SU-DHL-6 (cell line): ENCODE data around the gene NFIA.

Experiments
- H2AFZ ChIP-seq: fragments of 200-600 bp; sonication (generic); 2 replicates; pipeline ENCODE4 v1.6.1; 2014; ENCODE audit warnings: low read depth, mild to moderate bottlenecking, moderate library complexity, mixed read lengths, antibody characterized with exemption, low read length; ENCODE audit not compliant: severe bottlenecking
- H3F3A ChIP-seq: fragments of 200-600 bp; shearing (Covaris generic); 2 replicates; pipeline ENCODE4 v1.6.0; 2016; ENCODE audit warnings: antibody characterized with exemption, mild to moderate bottlenecking; ENCODE audit not compliant: insufficient read depth
- H3K27ac ChIP-seq: fragments of 200-600 bp; sonication (generic); 2 replicates; pipeline ENCODE4 v1.5.1; 2016; ENCODE audit warnings: low read depth, mild to moderate bottlenecking, low read length, moderate library complexity, mixed read lengths
- H3K27me3 ChIP-seq: fragments of 200-600 bp; sonication (generic), shearing (Covaris generic); 2 replicates; pipeline ENCODE4 v1.6.0; 2014; ENCODE audit warnings: mild to moderate bottlenecking, low read length
- H3K36me3 ChIP-seq: fragments of 200-600 bp; sonication (generic); 2 replicates; pipeline ENCODE4 v1.6.1; 2014; ENCODE audit warnings: mild to moderate bottlenecking, low read length, mixed read lengths
- H3K4me2 ChIP-seq: fragments of 300-600, 200-600 bp; shearing (Covaris generic), sonication (generic); 2 replicates; pipeline ENCODE4 v1.6.0; 2014; ENCODE audit warnings: low read length, low read depth, mild to moderate bottlenecking; ENCODE audit not compliant: poor library complexity, severe bottlenecking
- H3K4me3 ChIP-seq: fragments of 200-600 bp; sonication (generic); 2 replicates; pipeline ENCODE4 v1.5.1; 2014; ENCODE audit warnings: antibody characterized with exemption, low read length, mild to moderate bottlenecking, mixed read lengths; ENCODE audit not compliant: insufficient read depth, poor library complexity, severe bottlenecking
- H3K79me2 ChIP-seq: fragments of 200-600 bp; sonication (generic); 2 replicates; pipeline ENCODE4 v1.6.1; 2014; ENCODE audit warnings: mild to moderate bottlenecking, low read length, moderate library complexity; ENCODE audit not compliant: insufficient read depth
- H3K9ac ChIP-seq: fragments of 200-600 bp; sonication (generic); 2 replicates; pipeline ENCODE4 v1.7.0; 2014; ENCODE audit warnings: mild to moderate bottlenecking, low read length
- H3K9me2 ChIP-seq: fragments of 200-600 bp; sonication (generic); replicated peaks from 2 replicates; pipeline ENCODE4 v1.6.1; 2014; ENCODE audit warnings: low read length; ENCODE audit not compliant: insufficient read depth
- H3K9me3 ChIP-seq: fragments of 200-600 bp; sonication (generic); 2 replicates; pipeline ENCODE4 v1.6.1; 2014; ENCODE audit warnings: low read length, mixed read lengths; ENCODE audit not compliant: insufficient read depth
- H4K20me1 ChIP-seq: fragments of 200-600 bp; sonication (generic); 2 replicates; pipeline ENCODE4 v1.6.1; 2014; ENCODE audit warnings: low read depth, mild to moderate bottlenecking, antibody characterized with exemption, low read length, moderate library complexity, mixed read lengths
- EZH2phosphoT487 ChIP-seq: fragments of 200-600 bp; sonication (generic), shearing (Covaris generic); conservative IDR thresholded peaks from 2 replicates; pipeline ENCODE4 v1.6.1; 2018; ENCODE audit warnings: mild to moderate bottlenecking, antibody characterized with exemption, low read length, moderate library complexity, mixed read lengths
- TF ChIP-seq, protein P1 (sequence below): fragments of 200-600 bp; sonication (generic); IDR thresholded peaks from one replicate; pipeline ENCODE4 v1.5.1; 2017; ENCODE audit warnings: antibody characterized with exemption, mild to moderate bottlenecking, low read length, moderate library complexity; ENCODE audit not compliant: insufficient read depth, poor library complexity, severe bottlenecking

NFIA gene

DNA sequence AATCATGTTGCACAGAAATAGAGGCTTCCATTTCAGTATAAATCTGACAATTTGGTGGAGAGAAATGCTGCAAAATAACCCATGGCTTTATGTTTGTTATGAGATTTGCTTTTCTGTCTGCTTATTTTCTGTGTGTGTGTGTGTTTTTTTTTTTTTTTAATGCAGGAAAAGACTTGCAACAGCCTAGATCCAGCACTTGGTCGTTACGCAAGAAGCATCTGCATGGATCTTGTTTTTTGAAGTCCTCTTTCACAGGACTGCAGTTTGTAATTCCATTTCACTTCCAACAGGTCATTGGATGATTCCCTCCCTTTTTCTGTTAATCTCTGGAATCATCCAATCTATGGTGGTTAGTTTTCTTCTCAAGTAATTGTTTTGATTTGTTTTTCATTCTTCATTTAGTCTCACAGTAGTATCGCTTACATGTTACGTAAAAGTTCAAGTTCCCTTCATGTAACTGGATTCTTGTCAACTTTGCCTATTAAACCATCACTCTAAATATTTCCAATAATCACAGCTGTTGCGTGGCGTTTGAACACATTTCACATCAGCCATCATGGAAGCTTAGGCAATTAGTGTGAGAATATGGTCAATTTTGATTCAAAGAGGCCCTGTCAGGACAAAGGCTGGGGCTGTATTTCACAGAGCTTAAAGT lies 312.9 kb downstream of the NFIA start:
- H3K36me3 ChIP-seq: no peaks in the 10 kb centered on the region
- H3K27ac ChIP-seq: no peak overlapping the region
- H3F3A ChIP-seq: no peaks in the 10 kb centered on the region
- H3K4me3 ChIP-seq: no peak overlapping the region
- H3K9ac ChIP-seq: no peak overlapping the region
- no peaks in the 10 kb centered on the region for H4K20me1 ChIP-seq
- no peak overlapping the region for H3K4me2 ChIP-seq
- H3K79me2 ChIP-seq: no peaks in the 10 kb centered on the region
- TF ChIP-seq, protein P1, sequence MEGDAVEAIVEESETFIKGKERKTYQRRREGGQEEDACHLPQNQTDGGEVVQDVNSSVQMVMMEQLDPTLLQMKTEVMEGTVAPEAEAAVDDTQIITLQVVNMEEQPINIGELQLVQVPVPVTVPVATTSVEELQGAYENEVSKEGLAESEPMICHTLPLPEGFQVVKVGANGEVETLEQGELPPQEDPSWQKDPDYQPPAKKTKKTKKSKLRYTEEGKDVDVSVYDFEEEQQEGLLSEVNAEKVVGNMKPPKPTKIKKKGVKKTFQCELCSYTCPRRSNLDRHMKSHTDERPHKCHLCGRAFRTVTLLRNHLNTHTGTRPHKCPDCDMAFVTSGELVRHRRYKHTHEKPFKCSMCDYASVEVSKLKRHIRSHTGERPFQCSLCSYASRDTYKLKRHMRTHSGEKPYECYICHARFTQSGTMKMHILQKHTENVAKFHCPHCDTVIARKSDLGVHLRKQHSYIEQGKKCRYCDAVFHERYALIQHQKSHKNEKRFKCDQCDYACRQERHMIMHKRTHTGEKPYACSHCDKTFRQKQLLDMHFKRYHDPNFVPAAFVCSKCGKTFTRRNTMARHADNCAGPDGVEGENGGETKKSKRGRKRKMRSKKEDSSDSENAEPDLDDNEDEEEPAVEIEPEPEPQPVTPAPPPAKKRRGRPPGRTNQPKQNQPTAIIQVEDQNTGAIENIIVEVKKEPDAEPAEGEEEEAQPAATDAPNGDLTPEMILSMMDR: no peak
- no peak for TF ChIP-seq EZH2phosphoT487
- H3K27me3 ChIP-seq: no peaks in the 10 kb centered on the region
- no peaks in the 10 kb centered on the region for H3K9me3 ChIP-seq
- H2AFZ ChIP-seq: no peak overlapping the region
- no peaks in the 10 kb centered on the region for H3K9me2 ChIP-seq

DNA sequence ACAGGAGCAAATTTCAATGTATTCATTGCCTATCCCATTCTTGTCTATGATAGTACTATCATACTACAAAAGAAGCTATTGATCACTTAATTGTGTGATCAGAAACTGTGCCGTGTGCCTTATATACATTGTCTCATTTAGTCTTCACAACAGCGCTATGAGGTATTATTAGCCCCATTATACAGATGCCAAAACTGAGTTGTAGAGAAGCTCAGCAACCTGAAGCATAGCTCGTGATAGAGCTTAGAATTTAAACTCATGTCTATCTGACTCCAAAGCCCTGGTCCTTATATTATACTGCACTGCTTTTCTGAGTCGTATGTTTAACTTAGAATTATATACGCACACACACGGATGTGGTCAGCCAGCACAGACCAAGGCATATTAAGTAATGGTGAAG lies 315.1 kb downstream of the NFIA start:
- H3K79me2 ChIP-seq: no peaks in the 10 kb centered on the region
- H3F3A ChIP-seq: no peaks in the 10 kb centered on the region
- H3K36me3 ChIP-seq: no peaks in the 10 kb centered on the region
- H3K9me3 ChIP-seq: no peaks in the 10 kb centered on the region
- H3K27ac ChIP-seq: no peak overlapping the region
- H3K27me3 ChIP-seq: no peaks in the 10 kb centered on the region
- H2AFZ ChIP-seq: no peak overlapping the region
- no peak overlapping the region for H3K9ac ChIP-seq
- no peaks in the 10 kb centered on the region for H4K20me1 ChIP-seq
- no peak overlapping the region for H3K4me2 ChIP-seq
- TF ChIP-seq EZH2phosphoT487: no peak
- TF ChIP-seq, protein P1: no peak
- H3K9me2 ChIP-seq: no peaks in the 10 kb centered on the region
- H3K4me3 ChIP-seq: no peak overlapping the region

DNA sequence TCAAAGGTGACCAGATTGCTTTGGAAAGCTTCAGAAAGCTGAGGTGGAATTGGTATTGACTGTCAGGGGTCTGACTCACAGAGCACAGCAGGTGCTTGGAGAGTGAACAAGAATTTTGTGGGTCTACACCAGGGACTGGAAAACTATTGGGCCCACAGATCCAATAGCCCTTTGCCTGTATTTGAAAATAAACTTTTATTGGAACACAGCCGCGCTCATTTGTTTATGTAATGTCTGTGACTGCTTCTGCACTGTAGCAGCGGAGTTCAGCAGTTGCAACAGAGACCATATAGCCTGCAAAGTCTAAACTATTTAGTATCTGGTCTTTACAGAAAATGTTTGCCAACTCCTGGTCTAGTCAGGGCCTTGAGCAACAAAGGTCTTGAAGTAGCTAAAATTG lies 315.6 kb downstream of the NFIA start:
- Histone ChIP-seq H3F3A (no peaks in the 10 kb centered on the region), H3K9ac (no peak overlapping the region), H3K36me3 (no peaks in the 10 kb centered on the region)

More for the DNA sequence above, 315.6 kb downstream of the NFIA start:
- H2AFZ ChIP-seq: no peak overlapping the region
- no peak overlapping the region for H3K4me3 ChIP-seq
- H3K9me3 ChIP-seq: no peaks in the 10 kb centered on the region
- no peaks in the 10 kb centered on the region for H4K20me1 ChIP-seq
- H3K9me2 ChIP-seq: no peaks in the 10 kb centered on the region
- H3K27me3 ChIP-seq: no peaks in the 10 kb centered on the region
- H3K4me2 ChIP-seq: no peak overlapping the region
- no peaks in the 10 kb centered on the region for H3K79me2 ChIP-seq
- no peak overlapping the region for H3K27ac ChIP-seq
- TF ChIP-seq EZH2phosphoT487: no peak
- TF ChIP-seq, protein P1: no peak
